NCI-H2227 treated with DMSO at 0.1 percent for 48 hours (cell line): ENCODE measurements around the gene CERS6.
"Not testable (repeated sequence)": the region's sequence is repeated elsewhere in the genome, so short reads cannot be mapped to it uniquely, and the experiment has no call there.

Experiments
- DNase-seq: peaks from one replicate; lab custom pipeline; 2025; lab: John Stamatoyannopoulos, UW

Gene CERS6

DNA sequence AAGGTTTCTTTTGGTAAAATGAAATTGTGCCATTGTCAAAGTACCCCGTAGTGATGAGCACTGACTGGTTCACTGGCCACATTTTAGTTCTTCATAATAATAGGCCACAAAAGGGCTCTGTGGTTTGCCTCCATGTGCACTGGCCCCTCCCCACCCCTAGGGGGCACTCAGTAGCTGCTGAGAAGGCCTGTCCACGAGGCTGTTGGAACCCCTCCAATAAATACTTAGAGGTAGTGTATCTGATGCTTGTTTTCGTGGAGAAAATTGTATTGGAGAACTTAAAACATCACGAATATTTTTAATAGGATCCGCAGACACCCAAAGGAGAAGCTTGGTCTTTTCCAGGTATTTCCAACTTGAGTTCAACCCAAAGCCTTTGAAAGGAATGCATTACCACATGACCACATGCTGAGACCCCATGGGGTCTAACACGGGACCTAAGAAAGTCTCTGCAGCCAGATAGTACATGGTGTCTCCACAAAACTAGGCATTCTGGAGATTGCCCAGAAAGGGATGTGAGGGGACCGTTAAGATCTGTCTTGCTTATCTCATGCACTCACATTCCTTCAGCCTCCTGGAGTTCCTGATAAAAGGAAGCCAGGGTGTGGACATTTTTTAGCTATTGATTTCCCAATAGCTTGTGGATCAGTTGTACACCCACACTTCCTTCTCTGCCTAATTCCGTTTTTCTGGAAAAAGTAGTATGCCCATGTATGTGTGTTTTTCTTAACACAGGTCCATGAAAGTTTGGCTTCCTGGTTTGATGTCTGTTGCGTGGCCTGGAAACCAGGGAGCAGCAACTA is 317.8 kb downstream of the CERS6 start:
- DNase-seq = peak; percentile 10

DNA sequence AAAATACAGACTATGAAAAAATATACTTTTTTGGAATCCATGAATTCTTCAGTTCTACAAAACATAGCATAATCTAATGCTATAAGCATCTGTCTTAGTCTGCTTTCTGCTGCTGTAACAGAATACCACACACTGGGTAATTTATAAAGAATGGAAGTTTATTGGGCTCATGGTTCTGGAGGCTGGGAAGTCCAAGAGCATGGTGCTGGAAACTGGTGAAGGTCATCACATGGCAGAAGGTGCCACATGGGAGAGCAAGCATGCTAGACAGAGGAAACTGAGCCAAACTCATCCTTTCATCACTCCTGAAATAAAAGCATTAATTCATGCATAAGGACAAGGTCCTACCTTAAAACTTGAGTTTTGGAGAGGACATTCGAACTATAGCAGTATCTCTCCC is 319.8 kb downstream of the CERS6 start:
- no peak for DNase-seq

DNA sequence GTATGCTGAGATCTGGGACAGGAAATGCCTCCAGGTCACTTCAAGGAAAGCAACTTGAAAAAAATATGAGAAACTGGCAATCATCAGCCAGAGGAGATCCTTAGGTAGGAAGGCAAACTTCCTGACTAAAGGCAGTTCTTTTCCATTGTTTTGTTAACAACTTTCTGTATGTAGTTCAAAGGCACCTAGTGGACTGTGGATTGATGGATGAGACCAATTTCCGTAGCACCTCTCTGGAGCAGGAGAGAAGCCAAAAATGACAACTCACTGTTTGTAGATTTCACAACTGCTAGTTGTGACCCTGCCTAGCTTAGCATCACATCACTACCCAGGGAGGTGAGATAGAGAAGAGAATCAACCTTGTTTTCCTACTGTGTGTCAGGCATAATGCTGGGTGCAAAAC is 324.6 kb downstream of the CERS6 start:
- no peak for DNase-seq

DNA sequence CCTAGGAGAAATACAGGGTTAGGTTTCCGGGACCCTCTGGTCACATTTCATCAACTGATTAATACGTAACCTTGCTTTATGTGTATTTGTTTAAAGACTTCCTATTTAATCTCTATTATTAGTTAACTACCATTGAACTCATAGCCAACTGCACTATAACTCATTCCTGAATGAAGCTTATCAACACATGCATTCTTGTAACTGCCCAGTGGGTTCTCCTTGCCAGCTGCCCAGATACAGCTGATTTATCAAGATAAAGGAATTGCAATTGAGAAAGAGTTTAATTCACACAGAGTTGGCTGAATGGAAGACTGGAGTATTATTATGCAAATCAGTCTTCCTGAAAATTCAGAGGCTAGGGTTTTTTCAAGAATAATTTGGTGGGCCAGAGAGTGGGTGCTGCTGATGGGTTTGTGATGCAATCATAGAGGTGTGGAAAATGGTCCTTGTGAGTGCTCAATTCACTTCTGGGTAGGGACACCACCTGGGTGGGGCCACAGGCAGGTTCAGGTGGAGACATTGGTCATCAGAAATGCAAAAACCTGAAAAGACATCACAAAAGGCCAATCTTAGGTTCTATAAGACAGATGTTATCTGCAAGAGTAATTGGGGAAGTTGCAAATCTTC is 325.2 kb downstream of the CERS6 start:
- no peak for DNase-seq

DNA sequence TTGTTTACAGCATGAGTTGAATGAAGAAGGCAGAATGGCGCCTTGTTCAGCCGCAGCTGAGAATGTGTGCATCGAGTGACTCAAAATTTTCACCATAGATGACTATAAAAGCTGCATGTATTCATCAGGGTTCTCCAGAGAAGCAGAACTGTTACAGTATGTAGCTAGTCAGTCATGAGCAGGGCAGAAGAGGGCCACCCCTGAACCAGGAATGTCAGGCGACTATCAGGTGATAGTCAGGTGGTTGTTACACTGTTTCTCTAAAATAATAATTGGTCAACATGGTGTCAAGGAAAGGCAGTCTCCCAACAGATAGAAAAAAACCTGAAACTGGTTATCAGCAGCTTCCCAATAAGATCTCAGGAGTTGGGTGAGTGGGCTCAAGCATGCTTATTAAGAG is 326.2 kb downstream of the CERS6 start:
- DNase-seq = no peak

DNA sequence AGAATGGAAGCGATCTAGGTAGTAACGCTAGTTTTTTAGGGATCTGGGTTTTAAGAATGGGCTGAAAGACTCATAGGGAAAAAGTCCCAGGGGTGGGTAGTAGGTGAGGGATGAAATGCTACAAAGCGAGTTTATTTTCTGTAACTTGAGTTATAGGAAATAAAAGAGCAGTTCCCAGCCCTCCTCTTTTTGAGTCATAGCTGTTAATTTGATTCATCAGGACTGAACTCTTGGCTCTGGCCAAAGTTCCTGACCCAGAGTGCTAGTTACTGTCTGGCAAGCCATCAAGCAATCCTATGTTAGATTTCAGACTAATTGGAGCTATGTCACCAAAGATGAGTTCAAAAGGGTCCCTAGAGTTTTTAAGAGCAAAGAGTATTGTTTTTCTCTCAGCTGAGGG is 328.9 kb downstream of the CERS6 start:
- DNase-seq = no peak

DNA sequence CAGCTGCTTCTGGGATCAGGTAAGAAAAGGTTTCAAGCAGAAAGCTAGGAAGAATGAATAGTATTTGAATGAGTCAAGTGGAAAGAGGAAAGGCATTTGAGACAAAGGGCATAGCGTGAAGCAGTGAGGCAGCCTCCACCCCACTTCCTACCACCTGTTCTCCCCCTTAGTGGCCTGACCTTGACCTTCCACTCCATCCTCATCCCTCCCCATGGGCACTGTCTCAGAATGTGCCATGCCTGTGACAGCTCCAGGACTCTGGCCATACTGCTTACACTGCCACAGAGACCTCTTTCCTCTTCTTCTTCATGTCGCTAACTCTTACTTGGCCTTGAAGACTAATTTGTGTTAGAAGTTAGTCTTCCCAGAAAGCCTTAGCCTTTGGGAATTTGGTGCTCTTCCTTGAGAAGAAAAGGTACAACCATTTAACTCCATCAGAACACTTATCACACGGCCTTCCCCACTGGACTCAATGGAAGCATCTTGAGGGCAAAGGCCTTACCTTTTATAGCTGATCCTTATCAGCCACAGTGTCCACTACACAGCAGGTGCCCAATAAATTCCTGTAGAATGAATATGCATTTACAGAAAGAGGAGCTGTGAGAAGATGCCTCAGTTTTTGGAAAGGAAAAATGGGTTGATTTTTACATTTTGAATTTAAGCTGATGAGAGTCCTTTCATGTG is 331.2 kb downstream of the CERS6 start:
- no peak for DNase-seq

DNA sequence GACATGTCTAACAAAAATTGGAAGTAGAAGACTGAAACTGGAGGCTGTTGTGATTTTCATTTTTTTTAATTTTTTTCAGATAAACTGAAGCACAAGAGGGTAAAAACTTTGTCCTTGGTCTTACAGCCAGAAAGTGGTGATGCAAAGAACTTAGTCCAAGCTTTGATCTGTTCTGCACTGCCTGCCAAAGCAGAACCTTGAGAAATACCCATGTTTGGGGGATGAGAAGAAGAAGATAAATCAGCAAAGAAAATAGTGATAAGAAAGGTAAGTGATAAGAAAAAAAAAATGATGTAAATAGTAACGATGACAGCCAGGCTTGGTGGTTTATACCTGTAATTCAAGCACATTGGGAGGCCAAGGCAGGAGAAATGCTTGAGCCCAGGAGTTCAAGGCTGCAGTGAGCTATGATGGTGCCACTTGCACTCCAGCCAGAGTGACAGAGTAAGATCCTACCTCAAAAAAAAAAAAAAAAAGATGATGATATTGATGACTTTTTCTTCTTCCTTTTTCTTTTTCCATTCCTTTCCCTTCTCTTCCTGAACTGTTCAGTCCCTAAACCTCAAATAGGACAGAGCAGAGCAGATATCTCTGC is 331.8 kb downstream of the CERS6 start:
- DNase-seq = no peak

DNA sequence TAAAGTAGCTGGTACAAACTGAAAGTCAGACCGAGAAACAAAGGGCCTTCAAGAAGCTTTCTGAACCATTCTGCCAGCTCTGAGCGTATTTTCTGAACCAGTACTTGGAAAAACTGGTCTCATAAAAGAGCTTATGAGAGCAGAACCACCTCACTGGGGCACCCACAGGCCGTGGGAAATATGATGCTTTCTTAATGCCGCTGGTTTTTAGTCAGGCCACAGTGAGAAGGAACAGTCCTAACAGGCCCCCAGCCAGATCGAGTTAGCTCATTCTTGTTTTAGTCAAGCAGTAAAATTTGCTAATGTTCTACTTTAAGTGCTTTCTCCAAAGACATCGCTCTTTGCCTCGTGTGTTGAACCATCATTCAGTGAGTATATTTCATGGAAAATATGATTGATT is 333.7 kb downstream of the CERS6 start:
- DNase-seq = no peak

DNA sequence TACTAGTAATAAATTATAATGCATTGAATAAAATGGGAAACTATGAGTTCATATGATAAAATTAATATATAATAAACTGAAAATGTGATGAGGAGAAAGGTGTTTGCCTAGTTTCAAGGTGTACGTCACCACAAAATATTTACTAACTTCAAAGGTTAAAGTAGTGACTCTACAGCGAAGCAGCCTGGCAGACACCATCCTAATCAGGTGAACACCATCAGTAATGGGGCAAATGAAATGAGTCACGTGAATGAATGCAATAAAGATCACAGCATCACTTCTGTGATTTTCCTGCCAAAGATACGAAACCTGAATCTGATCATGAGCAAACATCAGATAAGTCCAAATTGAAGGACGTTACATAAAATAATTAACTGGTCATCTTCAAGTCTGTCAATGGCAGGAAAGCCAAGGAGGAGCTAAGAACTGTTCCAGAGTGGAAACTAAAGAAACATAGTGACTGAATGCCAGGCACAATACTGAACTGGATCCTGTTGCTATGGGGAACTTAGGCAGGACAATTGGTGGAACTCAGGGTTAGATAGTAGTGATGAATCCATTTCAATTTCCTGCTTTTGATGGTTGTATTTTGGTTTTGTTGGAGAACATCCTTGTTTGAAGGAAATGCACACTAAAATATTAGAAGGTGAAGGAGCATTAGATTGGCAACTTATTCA is 334.3 kb downstream of the CERS6 start:
- no peak for DNase-seq

DNA sequence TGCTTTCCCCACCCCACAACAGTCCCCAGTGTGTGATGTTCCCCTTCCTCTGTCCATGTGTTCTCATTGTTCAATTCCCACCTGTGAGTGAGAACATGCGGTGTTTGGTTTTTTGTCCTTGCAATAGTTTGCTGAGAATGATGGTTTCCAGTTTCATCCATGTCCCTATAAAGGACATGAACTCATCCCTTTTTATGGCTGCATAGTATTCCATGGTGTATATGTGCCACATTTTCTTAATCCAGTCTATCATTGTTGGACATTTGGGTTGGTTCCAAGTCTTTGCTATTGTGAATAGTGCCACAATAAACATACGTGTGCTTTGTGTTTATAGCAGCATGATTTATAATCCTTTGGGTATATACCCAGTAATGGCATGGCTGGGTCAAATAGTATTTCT is 335.1 kb downstream of the CERS6 start:
- not testable (repeated sequence) for DNase-seq

DNA sequence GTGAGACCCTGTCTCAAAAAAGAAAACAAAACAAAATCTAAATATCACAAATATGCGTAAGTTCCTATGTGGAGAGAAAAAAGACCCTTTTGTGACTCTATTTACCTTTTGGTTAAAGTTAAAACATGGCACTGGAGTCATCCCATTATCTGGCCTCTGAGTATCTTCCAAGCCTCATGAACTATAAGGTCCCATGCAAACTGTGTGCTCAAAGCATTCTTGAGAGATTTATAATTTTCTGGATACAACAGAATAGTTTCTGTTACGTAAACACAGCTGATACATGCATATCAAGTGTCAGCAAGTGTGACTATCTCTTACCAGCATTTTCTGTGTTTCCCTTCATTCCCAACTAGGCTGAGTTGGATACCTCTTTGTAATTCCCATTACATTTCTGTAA is 337.5 kb downstream of the CERS6 start:
- no peak for DNase-seq

DNA sequence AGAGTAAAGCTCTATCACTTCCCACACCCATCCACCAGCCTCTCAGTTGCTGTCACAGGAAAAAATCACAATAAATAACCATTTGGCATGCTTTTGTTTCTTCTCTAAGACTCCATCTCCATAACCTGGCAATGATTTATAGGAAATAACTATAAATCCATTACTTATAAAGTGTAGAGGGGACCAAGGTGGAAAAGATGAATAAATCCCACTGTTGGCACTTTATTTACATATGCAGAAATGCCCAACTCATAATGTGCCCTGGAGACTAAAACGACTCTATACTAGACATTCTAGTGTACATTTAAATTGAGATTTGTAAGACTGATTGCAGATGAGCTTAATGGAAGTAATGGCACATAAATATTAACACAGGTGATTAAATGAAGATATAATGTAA is 338.9 kb downstream of the CERS6 start:
- DNase-seq = no peak

DNA sequence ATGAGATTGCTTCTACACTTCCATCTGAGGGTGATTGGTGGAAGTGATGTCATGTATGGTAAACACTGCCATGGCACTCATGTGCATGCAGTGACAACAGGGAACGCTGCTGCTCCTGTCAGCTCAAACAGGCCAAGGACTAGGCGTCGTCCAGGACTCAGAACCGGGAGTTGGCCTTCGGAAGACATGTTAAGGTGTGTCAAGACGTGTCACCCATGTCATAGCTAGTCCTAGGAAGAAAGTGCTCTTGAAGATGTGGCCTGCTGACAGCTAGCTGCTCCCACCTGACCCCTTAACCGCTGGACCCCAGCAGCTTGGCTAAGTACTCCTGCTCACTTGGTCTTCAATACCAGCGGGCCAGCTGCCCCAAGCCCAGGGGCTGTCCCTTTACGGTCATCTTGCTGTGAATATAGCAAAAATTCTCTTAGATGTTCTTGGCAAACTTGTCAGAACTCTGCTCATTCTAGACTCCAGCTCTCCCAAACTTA is 340.1 kb downstream of the CERS6 start:
- no peak for DNase-seq

DNA sequence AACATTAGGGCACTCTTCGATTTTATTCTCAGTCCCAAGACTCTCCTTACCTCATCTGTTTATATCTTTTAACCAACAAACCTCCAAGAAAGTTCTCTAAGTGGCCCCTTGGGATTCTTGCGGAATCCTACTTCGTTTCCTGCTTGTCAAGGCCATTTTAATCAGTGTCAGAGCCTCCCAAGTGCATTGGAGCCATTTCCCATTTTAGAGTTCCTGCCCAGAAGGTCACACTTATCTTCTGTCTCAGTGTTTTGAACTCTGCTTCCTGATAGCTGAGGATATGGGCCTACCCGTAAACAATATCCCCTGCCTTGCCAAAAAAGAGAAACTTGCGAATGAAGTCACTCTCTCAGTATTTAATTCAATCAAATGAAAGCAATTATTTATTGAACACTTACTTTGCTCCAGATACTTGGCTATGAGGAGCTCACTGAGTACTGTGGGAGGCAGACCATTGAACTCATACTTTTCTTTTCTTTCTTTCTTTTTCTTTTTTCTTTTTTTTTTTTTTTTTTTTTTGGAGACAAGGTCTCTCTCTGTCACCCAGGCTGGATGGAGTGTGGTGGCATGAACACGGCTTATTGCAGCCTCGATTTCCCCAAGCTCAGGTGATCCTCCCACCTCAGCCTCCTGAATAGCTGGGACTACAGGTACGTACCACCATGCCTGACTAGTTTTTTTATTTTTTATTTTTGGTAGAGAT is 340.7 kb downstream of the CERS6 start:
- no peak for DNase-seq

DNA sequence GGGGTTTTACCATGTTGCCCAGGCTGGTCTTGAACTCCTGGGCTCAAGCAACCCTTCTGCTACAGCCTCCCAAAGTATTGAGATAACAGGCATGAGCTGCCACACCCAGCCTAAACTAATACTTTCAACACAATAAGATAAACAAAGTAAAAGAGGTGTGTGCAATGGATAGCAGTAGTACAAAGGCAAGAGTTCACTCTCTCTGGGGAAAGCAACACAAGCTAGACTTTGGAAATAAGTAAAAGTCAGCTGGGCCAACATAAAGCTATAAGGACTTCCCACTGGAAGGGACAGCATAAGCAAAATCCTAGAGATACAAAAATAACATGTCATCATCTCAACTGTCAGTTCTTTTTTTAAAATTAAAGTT is 341.2 kb downstream of the CERS6 start:
- no peak for DNase-seq

DNA sequence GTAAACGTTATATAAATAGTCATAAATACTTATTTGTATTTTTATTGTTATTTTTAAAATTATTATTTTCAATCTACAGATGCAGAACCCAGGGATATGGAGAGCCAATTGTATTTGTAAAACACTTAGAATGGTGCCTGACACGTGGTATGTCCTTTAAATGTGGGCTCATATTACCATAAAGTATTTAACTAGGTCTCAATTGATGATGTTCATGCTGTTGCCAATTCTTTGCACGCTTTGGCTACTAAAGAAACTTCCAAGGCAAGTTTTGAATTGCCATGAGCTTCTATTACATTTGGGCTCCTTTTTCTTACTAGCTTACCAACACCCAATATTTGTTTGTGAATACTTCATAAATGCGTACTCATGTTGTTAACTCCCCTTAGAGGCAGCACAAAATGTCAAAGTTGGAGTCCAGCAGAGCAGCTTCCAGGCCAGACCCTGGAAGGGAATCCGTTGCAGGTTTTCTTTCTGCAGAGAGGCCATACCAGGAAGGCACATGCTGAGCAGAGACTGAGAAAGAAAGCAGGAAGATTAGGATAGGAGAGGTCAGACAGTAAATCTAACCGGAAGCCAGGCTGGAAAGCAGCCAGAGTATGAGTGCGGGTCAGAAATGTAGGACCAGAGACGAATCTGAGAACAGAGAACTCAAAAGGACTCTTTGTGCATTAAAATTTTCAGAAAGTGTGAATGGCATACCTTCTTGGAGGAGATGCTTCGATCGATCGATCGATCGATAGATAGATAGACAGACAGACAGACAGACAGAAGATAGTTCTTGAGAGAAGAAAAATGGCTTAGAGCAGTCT is 342.2 kb downstream of the CERS6 start:
- DNase-seq = no peak

DNA sequence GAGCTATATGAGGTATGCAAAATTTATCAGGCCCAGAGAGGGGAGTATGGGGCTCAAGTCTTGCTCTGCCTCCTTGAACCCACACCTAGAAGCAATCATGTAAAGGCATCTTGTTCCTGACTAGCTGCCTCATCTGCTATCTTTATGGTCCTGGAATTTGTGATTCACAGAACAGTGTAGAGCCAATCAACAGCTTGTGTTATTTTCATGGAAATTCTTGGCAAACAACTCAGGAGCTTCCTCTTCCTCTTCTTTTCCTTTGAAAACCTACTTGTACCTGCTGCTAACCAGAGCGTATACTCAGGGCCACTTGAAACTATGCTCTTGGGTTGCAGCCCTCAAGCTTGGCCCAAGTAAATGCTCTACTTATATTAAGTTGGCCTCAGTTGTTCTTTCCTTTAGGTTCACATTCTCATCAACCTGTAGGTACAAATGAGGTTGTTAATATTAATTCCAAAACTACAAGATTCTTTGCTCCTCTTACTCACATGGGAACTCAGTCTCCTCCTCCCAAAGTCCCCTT is 342.9 kb downstream of the CERS6 start:
- no peak for DNase-seq

DNA sequence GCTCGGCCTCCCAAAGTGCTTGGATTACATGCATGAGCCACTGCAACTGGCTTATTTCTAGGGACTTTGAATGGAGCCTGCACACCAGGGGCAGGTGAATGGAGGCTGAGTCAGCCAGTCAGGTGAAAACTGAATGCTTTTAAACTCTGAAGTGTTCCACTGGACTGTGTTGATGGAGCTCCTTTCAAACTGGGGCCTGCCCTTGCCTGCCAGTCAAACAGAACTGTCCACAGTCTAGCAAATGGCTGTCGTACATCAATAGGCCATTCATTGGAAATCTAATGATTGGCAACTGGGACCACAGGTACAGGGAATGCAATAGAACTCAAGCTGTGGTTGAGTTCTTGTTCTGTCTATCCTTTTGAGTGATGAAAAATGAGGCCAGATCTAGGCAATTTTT is 345.4 kb downstream of the CERS6 start:
- DNase-seq = no peak
